ENCODE data around the gene TTLL13. TPM values are rescaled to one million over a fixed set of nuclear protein-coding genes. Genes with fewer than 3 reads are reported as not detected.

The TTLL13 gene
- total and polyA plus RNA-seq, 9 donors: 0.04 to 0.33 (median 0.13) TPM; not detected in 4

- H3K27me3 ChIP-seq: no peaks in the 10 kb centered on the region
- intact Hi-C loops (cut with DNase I): loop anchor here in 2 of 4 donors (10.0 kb wide), 3 partner anchors 138 to 328 kb away; partner anchors contain the start of gene AP3S2 (in 1 of the 2)
- no peaks in the 10 kb centered on the region for H3K36me3 ChIP-seq
- no peak overlapping the region for H3K4me3 ChIP-seq
- DNase-seq: no peak
- TF ChIP-seq CTCF (IDR thresholded peaks at IDR 0.05): no peak
- TF ChIP-seq POLR2A (IDR thresholded peaks at IDR 0.05): no peak
- no peak for TF ChIP-seq EP300 (IDR thresholded peaks at IDR 0.05)
- H3K27ac ChIP-seq: no peak overlapping the region
- no peaks in the 10 kb centered on the region for H3K4me1 ChIP-seq (ENCODE audit: insufficient read depth)
- 88 to 92% (median 89%) methylated on average over 2 of the region's 2 CpGs for WGBS, 3 donors
- H3K9me3 ChIP-seq: no peaks in the 10 kb centered on the region
Measured at GRCh38 chr15:90222547-90222946, 26.8 kb upstream of the TTLL13 start.

- Histone ChIP-seq H3K27ac (no peak overlapping the region), H3K27me3 (no peaks in the 10 kb centered on the region), H3K4me3 (no peak overlapping the region), H3K4me1 (ENCODE audit: insufficient read depth) (no peaks in the 10 kb centered on the region), H3K36me3 (no peaks in the 10 kb centered on the region), H3K9me3 (no peaks in the 10 kb centered on the region)
- 93 to 94% (median 93%) methylated on average over 20 to 22 of the region's 22 CpGs for WGBS, 3 donors
- intact Hi-C loops (cut with DNase I): loop anchor here in 2 of 4 donors (10.0 kb wide), 3 partner anchors 139 to 329 kb away; partner anchors contain the start of gene AP3S2 (in 1 of the 2)
- no peak for TF ChIP-seq CTCF (IDR thresholded peaks at IDR 0.05)
- TF ChIP-seq POLR2A (IDR thresholded peaks at IDR 0.05): no peak
- no peak for TF ChIP-seq EP300 (IDR thresholded peaks at IDR 0.05)
- no peak for DNase-seq
Measured at GRCh38 chr15:90223441-90224165, 25.8 kb upstream of the TTLL13 start.

- TF ChIP-seq CTCF (IDR thresholded peaks at IDR 0.05) (no peak), POLR2A (IDR thresholded peaks at IDR 0.05) (no peak), EP300 (IDR thresholded peaks at IDR 0.05) (no peak)
- Histone ChIP-seq H3K27ac (no peak overlapping the region), H3K36me3 (no peaks in the 10 kb centered on the region), H3K4me3 (no peak overlapping the region), H3K4me1 (ENCODE audit: insufficient read depth) (no peaks in the 10 kb centered on the region), H3K9me3 (no peaks in the 10 kb centered on the region), H3K27me3 (no peaks in the 10 kb centered on the region)
- intact Hi-C loops (cut with DNase I): loop anchor here in 2 of 4 donors (10.0 kb wide), 3 partner anchors 140 to 330 kb away; partner anchors contain the start of gene AP3S2 (in 1 of the 2)
- no peak for DNase-seq
- WGBS, 3 donors: 91 to 92% (median 91%) methylated on average over 17 of the region's 17 CpGs
Measured at GRCh38 chr15:90225047-90225446, 24.3 kb upstream of the TTLL13 start.

GRCh38 chr15:90225504-90226234 lies 23.7 kb upstream of the TTLL13 start:
- no peak for TF ChIP-seq CTCF (IDR thresholded peaks at IDR 0.05)
- TF ChIP-seq POLR2A (IDR thresholded peaks at IDR 0.05): no peak
- TF ChIP-seq EP300 (IDR thresholded peaks at IDR 0.05): no peak
- Histone ChIP-seq H3K27me3 (no peaks in the 10 kb centered on the region), H3K36me3 (no peaks in the 10 kb centered on the region), H3K27ac (no peak overlapping the region), H3K4me1 (ENCODE audit: insufficient read depth) (no peaks in the 10 kb centered on the region), H3K9me3 (no peaks in the 10 kb centered on the region), H3K4me3 (no peak overlapping the region)
- no peak for DNase-seq
- intact Hi-C loops (cut with DNase I): loop anchor here in 2 of 4 donors (10.0 kb wide), 3 partner anchors 141 to 331 kb away; partner anchors contain the start of gene AP3S2 (in 1 of the 2)
- 87 to 89% (median 89%) methylated on average over 18 of the region's 18 CpGs for WGBS, 3 donors
